SU-DHL-6 (cell line): ENCODE data around the gene PRKD1.

Experiments used
- H2AFZ ChIP-seq: fragments of 200-600 bp; sonication (generic); 2 replicates; pipeline ENCODE4 v1.6.1; 2014; ENCODE audit warnings: low read depth, mild to moderate bottlenecking, moderate library complexity, mixed read lengths, antibody characterized with exemption, low read length; ENCODE audit not compliant: severe bottlenecking
- H3F3A ChIP-seq: fragments of 200-600 bp; shearing (Covaris generic); 2 replicates; pipeline ENCODE4 v1.6.0; 2016; ENCODE audit warnings: antibody characterized with exemption, mild to moderate bottlenecking; ENCODE audit not compliant: insufficient read depth
- H3K27ac ChIP-seq: fragments of 200-600 bp; sonication (generic); 2 replicates; pipeline ENCODE4 v1.5.1; 2016; ENCODE audit warnings: low read depth, mild to moderate bottlenecking, low read length, moderate library complexity, mixed read lengths
- H3K27me3 ChIP-seq: fragments of 200-600 bp; sonication (generic), shearing (Covaris generic); 2 replicates; pipeline ENCODE4 v1.6.0; 2014; ENCODE audit warnings: mild to moderate bottlenecking, low read length
- H3K36me3 ChIP-seq: fragments of 200-600 bp; sonication (generic); 2 replicates; pipeline ENCODE4 v1.6.1; 2014; ENCODE audit warnings: mild to moderate bottlenecking, low read length, mixed read lengths
- H3K4me2 ChIP-seq: fragments of 300-600, 200-600 bp; shearing (Covaris generic), sonication (generic); 2 replicates; pipeline ENCODE4 v1.6.0; 2014; ENCODE audit warnings: low read length, low read depth, mild to moderate bottlenecking; ENCODE audit not compliant: poor library complexity, severe bottlenecking
- H3K4me3 ChIP-seq: fragments of 200-600 bp; sonication (generic); 2 replicates; pipeline ENCODE4 v1.5.1; 2014; ENCODE audit warnings: antibody characterized with exemption, low read length, mild to moderate bottlenecking, mixed read lengths; ENCODE audit not compliant: insufficient read depth, poor library complexity, severe bottlenecking
- H3K79me2 ChIP-seq: fragments of 200-600 bp; sonication (generic); 2 replicates; pipeline ENCODE4 v1.6.1; 2014; ENCODE audit warnings: mild to moderate bottlenecking, low read length, moderate library complexity; ENCODE audit not compliant: insufficient read depth
- H3K9ac ChIP-seq: fragments of 200-600 bp; sonication (generic); 2 replicates; pipeline ENCODE4 v1.7.0; 2014; ENCODE audit warnings: mild to moderate bottlenecking, low read length
- H3K9me2 ChIP-seq: fragments of 200-600 bp; sonication (generic); replicated peaks from 2 replicates; pipeline ENCODE4 v1.6.1; 2014; ENCODE audit warnings: low read length; ENCODE audit not compliant: insufficient read depth
- H3K9me3 ChIP-seq: fragments of 200-600 bp; sonication (generic); 2 replicates; pipeline ENCODE4 v1.6.1; 2014; ENCODE audit warnings: low read length, mixed read lengths; ENCODE audit not compliant: insufficient read depth
- H4K20me1 ChIP-seq: fragments of 200-600 bp; sonication (generic); 2 replicates; pipeline ENCODE4 v1.6.1; 2014; ENCODE audit warnings: low read depth, mild to moderate bottlenecking, antibody characterized with exemption, low read length, moderate library complexity, mixed read lengths
- EZH2phosphoT487 ChIP-seq: fragments of 200-600 bp; sonication (generic), shearing (Covaris generic); conservative IDR thresholded peaks from 2 replicates; pipeline ENCODE4 v1.6.1; 2018; ENCODE audit warnings: mild to moderate bottlenecking, antibody characterized with exemption, low read length, moderate library complexity, mixed read lengths
- TF ChIP-seq, protein P1 (sequence below): fragments of 200-600 bp; sonication (generic); IDR thresholded peaks from one replicate; pipeline ENCODE4 v1.5.1; 2017; ENCODE audit warnings: antibody characterized with exemption, mild to moderate bottlenecking, low read length, moderate library complexity; ENCODE audit not compliant: insufficient read depth, poor library complexity, severe bottlenecking

Gene PRKD1

DNA sequence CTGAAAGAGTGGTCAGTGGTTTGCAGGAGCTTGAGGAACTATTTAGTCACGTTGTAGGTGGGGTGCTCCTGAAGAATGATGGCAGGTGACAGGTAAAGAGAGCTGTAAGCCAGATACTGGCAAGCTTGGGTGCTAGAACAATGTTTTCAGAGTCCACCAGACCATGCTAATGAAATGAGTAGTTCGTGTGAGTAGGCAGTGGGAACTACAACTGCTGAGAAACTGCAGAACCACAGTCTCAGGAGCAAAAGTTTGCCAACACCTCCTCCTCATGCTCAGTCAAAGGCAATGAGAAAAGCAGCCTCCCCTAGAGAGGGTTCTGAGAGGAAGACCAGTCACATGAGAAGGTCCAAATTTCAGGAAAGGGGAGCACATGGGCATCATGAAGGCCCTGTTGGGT is 91.3 kb downstream of the PRKD1 start:
- no peaks in the 10 kb centered on the region for H4K20me1 ChIP-seq
- no peak overlapping the region for H3K4me2 ChIP-seq
- H3K9me3 ChIP-seq = peaks cover 19% of the 10 kb centered on the region; the same call in 1 of the 2 replicates
- H3K27ac ChIP-seq = no peak overlapping the region
- no peaks in the 10 kb centered on the region for H3K79me2 ChIP-seq
- peak overlapping the region; percentile 1 for H2AFZ ChIP-seq
- H3K4me3 ChIP-seq = no peak overlapping the region
- no peaks in the 10 kb centered on the region for H3K9me2 ChIP-seq
- no peaks in the 10 kb centered on the region for H3K36me3 ChIP-seq
- TF ChIP-seq, protein P1, sequence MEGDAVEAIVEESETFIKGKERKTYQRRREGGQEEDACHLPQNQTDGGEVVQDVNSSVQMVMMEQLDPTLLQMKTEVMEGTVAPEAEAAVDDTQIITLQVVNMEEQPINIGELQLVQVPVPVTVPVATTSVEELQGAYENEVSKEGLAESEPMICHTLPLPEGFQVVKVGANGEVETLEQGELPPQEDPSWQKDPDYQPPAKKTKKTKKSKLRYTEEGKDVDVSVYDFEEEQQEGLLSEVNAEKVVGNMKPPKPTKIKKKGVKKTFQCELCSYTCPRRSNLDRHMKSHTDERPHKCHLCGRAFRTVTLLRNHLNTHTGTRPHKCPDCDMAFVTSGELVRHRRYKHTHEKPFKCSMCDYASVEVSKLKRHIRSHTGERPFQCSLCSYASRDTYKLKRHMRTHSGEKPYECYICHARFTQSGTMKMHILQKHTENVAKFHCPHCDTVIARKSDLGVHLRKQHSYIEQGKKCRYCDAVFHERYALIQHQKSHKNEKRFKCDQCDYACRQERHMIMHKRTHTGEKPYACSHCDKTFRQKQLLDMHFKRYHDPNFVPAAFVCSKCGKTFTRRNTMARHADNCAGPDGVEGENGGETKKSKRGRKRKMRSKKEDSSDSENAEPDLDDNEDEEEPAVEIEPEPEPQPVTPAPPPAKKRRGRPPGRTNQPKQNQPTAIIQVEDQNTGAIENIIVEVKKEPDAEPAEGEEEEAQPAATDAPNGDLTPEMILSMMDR = no peak
- TF ChIP-seq EZH2phosphoT487 = no peak
- H3K27me3 ChIP-seq = no peaks in the 10 kb centered on the region
- no peaks in the 10 kb centered on the region for H3F3A ChIP-seq
- no peak overlapping the region for H3K9ac ChIP-seq

DNA sequence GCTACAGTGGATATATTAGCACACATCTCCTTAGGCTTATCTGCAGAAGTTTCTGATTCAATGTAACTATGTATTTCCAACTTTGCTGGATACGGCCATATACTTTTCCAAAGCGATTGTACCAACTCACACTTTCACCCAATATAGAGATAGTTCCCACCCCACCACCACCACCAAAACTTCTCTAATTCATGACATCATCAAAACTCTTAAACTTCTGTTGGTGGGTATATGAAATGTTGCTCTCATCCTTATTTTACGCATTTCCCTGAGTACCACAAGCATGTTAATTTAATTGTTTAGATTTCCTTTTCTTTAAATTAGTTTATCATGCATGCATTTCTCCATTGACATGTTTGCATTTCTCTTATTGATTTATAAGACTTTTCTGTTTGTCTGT is 95.6 kb downstream of the PRKD1 start:
- no peak overlapping the region for H3K27ac ChIP-seq
- no peak overlapping the region for H2AFZ ChIP-seq
- no peaks in the 10 kb centered on the region for H3K79me2 ChIP-seq
- no peak for TF ChIP-seq EZH2phosphoT487
- TF ChIP-seq, protein P1 = no peak
- H3K27me3 ChIP-seq = no peaks in the 10 kb centered on the region
- no peaks in the 10 kb centered on the region for H3K36me3 ChIP-seq
- no peaks in the 10 kb centered on the region for H3F3A ChIP-seq
- H3K4me3 ChIP-seq = no peak overlapping the region
- H3K4me2 ChIP-seq = no peak overlapping the region
- H4K20me1 ChIP-seq = no peaks in the 10 kb centered on the region
- no peaks in the 10 kb centered on the region for H3K9me2 ChIP-seq
- no peaks in the 10 kb centered on the region for H3K9me3 ChIP-seq
- H3K9ac ChIP-seq = no peak overlapping the region

DNA sequence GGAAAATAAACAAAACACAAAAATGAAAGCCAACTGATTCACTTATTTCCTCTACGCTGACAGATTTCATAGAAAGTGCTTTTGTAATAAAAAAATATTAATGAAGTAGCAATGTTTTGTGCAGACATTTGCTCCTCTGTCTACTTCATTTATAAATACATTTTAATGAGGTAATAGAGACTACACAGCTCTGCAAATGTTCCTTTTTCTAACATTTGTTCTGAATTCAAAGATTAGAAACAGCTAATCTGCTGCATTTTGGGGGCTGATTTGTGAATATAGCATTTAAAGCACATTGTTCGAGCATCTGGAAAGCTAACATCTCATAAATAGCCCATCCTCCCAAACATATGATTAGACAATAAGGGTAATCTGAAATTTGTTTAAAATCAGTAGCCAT is 97.8 kb downstream of the PRKD1 start:
- no peaks in the 10 kb centered on the region for H3K79me2 ChIP-seq
- no peaks in the 10 kb centered on the region for H3K9me3 ChIP-seq
- H3F3A ChIP-seq = no peaks in the 10 kb centered on the region
- H3K27me3 ChIP-seq = no peaks in the 10 kb centered on the region
- no peaks in the 10 kb centered on the region for H4K20me1 ChIP-seq
- no peaks in the 10 kb centered on the region for H3K36me3 ChIP-seq
- H3K9ac ChIP-seq = no peak overlapping the region
- no peak overlapping the region for H3K27ac ChIP-seq
- H2AFZ ChIP-seq = peak overlapping the region; percentile 24
- H3K4me3 ChIP-seq = no peak overlapping the region
- TF ChIP-seq, protein P1 = no peak
- TF ChIP-seq EZH2phosphoT487 = no peak
- no peaks in the 10 kb centered on the region for H3K9me2 ChIP-seq
- no peak overlapping the region for H3K4me2 ChIP-seq
